HPDE6-E6E7 (cell line): ENCODE results near the gene TAS2R40.

Source experiments
- DNase-seq: peaks from one replicate; pipeline ENCODE4 v3.0.0; 2011; ENCODE audit warnings: missing footprints; ENCODE audit errors: extremely low spot score

The TAS2R40 gene

GRCh38 chr7:143223784-143224183 lies 1.9 kb downstream of the TAS2R40 start:
- DNase-seq: no peak

DNA sequence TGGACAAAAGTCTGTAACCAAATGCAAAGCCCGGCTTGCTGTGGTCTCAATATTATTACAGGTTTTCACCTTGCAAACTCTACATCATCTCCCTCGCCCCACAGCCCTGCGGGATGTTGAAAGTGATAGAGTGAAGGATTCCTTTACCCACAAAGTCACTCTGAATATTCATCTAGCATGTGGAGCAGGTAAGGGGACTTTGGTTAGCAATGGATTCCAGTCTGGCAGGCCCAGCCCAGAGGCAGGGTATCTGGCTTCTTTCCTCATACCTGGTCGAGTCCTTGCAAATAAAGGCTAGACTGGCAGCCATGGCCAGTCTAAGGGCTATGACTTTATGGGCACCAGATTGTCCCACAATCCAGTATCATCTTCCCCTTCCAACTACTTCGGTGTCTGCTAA lies 3.2 kb downstream of the TAS2R40 start:
- DNase-seq: no peak

DNA sequence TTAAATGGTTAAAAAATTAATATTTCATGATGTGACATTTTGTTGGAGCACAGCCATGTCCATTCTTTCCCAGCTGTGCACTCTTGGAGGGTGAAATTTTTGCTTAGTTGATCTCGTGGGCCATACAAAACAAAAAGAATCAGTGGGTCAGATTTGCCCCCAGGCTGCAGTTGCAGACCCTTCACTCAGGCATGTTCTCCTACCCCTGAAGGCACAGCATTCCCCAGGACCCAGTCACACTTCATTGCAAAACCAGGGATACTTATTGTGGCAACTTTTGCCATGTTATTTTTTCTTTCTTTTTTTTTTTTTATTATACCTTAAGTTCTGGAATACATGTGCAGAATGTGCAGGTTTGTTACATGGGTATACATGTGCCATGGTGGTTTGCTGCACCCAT lies 6.0 kb downstream of the TAS2R40 start:
- no peak for DNase-seq

GRCh38 chr7:143229054-143229790 lies 7.4 kb downstream of the TAS2R40 start:
- no peak for DNase-seq

DNA sequence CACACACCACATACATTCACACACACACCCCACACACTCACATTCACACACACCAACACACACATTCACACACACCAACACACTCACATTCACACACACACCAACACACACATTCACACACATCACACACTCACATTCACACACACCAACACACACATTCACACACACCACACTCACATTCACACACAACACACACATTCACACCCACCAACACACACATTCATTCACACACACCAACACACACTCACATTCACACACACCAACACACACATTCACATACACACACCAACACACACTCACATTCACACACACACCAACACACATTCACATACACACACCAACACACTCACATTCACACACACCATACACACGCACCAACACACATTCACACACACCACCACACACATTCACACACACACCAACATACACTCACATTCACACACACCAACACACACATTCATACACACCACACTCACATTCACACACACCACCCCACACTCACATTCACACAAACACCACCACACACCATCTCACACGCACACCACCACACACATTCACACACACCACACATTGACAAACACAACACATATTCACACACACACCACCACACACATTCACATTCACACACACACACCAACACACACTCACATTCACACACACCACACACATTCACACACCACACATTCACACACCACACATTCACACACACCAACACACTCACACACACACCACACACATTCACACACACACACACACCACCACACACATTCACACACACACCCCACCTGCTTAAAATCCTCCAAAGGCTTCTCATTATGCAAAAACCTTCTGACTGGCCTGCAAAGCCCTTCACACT lies 9.0 kb downstream of the TAS2R40 start:
- DNase-seq: no peak

DNA sequence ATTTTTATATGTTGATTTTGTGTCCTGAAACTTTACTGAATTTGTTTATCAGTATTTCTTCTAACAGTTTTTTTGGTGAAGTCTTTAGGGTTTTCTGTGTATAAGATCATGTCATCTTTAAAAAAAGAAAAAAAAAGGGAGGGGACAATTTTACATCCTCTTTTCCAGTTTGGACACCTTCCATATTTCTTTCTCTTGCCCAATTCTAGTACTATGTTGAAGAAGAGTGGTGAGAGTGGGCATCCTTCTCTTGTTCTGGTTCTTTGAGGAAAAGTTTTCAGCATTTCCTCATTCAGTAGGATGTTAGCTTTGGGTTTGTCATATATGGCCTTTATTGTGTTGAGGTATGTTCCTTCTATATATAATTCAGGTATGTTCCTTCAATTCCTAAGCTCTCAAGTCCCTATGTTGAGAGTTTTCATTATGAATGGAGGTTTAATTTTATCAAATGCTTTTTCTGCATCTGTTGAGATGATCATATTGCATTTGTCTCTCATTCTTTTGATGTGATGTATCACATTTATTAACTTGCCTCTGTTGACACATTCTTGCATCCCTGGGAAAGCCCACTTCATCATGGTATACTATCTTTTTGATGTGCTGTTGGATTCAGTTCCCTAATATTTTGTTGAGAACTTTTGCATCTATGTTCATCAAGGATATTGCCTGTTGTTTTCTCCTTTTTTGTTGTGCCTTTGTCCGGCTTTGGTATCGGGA lies 12.1 kb downstream of the TAS2R40 start:
- no peak for DNase-seq

DNA sequence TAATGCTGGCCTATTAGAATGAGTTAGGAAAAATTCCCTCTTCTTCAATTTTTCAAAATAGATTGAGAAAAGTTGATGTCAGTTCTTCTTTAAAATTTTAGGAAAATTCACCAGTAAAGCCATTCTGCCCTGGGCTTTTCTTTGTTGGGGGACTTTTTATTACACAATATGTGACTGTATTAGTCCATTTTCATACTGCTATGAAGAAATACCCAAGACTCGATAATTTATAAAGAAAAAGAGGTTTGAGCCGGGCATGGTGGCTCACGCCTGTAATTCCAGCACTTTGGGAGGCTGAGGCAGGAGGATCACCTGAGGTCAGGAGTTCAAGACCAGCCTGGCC lies 12.7 kb downstream of the TAS2R40 start:
- no peak for DNase-seq

GRCh38 chr7:143235561-143235960 lies 13.7 kb downstream of the TAS2R40 start:
- no peak for DNase-seq

- no peak for DNase-seq
These were observed 14.7 kb downstream of the TAS2R40 start for GRCh38 chr7:143236408-143236990.

- no peak for DNase-seq
These were observed 15.5 kb downstream of the TAS2R40 start for GRCh38 chr7:143237366-143237765.

DNA sequence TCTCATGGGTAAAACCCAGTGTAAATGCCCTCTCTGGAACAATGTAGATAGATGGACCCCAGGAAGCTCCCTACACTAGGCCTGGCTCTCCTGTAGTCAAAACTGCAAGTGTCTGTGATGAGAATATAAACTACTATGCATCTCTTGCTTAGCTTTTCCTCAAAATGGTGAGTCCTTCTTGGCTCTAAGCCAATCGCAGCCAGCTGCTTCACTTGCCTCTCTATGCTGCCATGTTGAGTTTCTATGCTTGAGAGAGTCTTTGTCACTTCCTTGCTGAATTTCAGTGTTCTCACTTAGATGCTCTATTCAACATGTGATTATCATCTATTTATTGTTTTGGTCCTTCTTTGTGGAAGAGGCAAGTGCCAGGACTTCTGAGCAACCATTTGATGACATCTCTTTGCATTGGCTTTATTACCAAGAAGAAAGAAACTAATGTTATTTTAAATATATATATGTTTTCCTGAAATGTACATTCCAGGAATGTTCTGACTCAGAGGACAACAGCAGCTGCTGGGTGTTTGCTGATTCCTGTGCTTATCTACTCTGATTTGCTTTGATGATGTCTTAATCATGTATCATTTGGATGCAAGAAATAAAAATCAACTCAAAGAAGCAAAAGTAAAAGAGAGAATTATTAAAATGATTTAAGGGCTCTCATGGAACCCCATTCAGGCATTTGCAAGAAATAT lies 16.6 kb downstream of the TAS2R40 start:
- DNase-seq: no peak

DNA sequence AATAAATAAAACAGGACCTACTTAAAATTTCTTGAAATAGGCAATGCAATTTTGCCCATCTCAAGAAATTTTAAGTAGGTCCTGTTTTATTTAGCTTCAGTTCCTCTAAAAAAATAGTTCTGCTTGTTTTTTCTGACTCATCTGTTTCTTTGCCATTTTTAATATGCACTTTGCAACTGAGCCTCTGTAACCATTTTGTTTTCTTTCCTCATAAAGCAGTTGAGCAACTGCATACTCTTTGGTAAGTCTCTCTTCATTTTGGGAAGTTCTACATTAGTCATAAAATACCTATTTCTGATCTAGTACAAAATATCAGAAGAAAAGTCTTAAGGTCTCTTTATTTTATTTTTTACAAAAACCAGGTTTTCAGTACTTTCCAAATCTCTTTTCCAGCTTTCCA lies 18.0 kb downstream of the TAS2R40 start:
- no peak for DNase-seq

- no peak for DNase-seq
These were observed 18.7 kb downstream of the TAS2R40 start for GRCh38 chr7:143240291-143241168.

DNA sequence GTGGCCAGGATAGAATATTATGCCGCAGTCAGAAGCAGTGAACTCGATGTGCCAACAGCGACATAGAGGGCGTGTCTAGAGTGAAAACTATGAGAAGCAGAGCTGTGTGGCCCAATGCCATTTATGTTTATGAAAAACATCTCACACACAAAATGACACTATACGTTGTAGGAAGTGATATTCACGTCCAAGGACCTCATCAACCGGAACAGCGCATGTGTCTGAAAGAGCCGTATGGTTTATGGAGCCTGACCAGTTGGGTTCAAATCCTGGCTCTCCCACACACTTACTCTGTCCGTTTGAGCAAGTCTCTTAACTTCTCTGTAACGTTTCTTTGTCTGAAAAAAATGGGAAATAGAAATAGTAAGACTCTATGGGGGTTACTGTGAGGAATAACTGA lies 20.5 kb downstream of the TAS2R40 start:
- DNase-seq: no peak

- no peak for DNase-seq
These were observed 21.3 kb downstream of the TAS2R40 start for GRCh38 chr7:143243111-143243510.

DNA sequence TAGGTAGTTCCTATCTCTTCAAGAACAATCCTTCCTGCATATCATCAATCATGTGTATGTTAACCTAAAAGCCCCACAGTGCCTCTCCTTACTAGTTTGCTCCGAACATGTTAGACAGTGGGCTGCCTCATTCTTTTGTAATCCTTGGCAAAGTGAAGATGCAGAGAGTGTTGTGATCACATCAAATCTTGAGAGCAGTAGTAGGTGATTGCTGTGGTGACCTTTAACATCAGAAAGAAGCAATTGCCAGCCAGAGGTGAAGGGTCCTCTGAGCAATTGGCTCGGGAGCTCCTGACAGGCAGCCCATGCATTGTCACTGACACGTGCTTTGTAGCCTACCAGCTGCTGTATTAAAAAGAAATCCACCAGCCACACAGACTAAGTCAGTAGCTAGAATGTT lies 21.8 kb downstream of the TAS2R40 start:
- DNase-seq: no peak

- DNase-seq: no peak
These were observed 22.5 kb downstream of the TAS2R40 start for GRCh38 chr7:143244321-143244720.

DNA sequence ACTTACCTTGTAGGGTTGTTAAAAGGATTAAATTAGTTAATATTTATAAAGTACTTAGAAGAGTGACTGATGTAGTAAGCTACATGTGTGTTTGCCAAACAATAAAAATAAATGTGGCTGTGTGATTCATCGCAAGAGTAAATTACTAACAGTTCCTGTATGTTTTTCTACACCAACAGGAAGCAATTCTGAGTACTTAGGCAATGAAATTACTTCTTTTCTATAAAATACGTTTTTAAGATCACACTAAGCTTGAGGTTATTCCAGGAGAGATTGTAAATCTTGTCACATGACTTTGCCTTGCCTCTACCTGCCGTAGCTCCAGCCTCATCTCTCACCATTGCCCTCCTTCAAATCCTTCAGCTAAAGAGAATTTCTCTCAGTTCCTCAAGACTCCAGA lies 23.3 kb downstream of the TAS2R40 start:
- no peak for DNase-seq

DNA sequence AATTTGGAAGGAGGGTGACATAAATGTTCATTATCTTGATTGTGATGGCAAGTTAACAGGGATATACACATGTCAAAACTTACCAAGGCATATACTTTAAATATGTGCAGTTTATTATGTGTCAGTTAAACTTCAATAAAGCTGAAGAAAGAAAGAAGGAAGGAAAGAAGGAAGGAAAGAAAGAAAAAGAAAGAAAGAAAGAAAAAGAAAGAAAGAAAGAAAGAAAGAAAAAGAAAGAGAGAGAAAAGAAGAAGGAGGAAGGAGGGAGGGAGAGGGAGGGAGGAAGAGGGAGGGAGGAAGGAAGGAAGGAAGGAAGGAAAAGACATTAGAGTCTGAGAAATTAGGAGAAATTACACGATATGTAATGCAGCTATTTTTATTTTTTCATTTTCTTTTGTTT lies 25.5 kb downstream of the TAS2R40 start:
- no peak for DNase-seq

- no peak for DNase-seq
These were observed 27.0 kb downstream of the TAS2R40 start for GRCh38 chr7:143248761-143249354.
